Femur (tissue), 1 donor: Measurements from ENCODE around the gene KDM8.
"Not testable (repeated sequence)": the region's sequence is repeated elsewhere in the genome, so short reads cannot be mapped to it uniquely, and the experiment has no call there.

Experiments used
- DNase-seq: peaks from one replicate; pipeline ENCODE4 v3.0.0-alpha.2; 2017

KDM8 gene

DNA sequence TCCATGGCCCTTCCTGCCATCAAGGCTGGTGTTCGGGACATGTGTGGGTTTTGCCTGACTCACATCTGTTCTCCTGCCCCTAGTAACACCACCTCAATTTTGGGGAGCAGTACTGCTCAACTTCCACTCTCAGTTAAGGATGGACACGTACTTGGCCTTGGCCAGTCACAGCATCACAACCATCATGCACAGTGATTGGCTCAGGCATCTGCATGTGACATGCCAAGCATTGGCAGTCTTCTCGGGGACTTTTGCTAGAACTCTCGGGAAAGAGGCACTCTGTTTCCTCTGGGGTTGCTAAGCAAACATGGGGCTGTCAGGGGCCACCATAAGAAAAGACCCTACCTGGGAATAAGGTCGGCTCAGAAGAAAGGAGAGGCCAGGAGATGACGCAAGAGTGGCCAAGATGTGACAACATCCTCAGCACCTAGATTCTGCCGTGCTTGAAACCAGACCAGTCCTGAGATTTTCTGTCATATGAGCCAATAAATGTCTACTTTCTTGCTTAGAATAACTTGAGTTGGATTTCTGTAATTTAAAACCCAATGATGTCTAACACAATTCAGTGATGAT, 11.9 kb upstream of the KDM8 start:
- no peak for DNase-seq

DNA sequence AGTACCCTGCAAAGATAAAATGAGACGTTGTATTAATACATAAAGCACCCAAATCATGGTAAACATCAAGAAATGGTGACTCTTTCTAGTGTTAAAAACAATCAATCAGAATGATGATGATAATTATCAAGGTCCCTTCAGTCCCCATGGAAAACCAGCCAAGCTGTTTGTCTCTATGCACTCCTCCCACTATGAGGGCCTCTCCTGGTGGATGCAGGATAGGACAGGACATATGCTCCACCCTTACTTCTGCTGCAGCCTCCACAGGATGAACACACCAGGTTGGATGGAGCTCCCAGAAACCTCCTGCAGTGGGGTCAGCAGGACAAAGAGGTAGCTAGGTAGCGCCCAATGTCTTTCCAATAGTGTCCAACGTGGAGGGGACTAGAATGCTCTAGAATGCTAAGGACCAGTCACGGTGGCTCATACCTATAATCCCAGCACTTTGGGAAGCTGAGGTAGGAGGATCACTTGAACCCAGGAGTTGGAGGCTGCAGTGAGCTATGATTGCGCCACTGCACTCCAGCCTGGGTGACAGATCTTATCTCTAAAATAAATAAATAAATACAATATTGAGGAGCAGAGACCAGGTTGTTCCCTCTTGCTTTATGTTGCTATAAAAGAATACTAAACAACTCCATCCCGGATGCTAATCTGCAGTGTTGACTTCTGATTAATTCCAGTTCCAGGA, 9.9 kb upstream of the KDM8 start:
- DNase-seq = no peak

DNA sequence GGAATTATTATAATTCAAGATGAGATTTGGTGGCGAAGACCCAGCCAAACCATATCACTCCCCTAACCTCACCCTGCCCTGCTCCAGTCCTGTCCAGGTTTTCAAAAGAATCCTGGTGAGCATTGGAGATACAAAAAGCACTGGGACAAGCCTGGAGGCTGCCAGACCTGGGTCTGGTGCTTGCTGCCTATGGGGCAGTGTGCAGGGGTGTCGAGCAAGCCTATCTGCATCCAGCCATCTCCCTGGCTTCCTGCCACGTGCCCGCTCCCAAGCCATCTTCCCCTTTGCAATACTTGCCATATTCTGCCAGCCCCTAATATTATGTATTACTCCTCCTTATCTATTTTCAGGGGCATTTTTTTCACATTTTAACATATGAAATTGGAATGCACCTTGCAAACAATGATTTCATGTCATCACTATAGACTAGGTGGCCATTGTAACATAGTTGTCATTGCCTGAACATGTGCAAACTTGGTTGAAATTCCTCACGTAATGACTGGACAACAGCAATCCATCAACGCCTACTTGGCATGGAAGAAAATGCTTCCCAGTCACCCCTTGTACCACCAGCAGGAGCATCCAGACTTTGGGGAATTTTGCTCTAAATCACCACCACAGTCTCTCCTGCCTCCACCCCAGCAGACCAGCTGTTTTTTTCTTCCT, 8.1 kb upstream of the KDM8 start:
- DNase-seq = no peak

DNA sequence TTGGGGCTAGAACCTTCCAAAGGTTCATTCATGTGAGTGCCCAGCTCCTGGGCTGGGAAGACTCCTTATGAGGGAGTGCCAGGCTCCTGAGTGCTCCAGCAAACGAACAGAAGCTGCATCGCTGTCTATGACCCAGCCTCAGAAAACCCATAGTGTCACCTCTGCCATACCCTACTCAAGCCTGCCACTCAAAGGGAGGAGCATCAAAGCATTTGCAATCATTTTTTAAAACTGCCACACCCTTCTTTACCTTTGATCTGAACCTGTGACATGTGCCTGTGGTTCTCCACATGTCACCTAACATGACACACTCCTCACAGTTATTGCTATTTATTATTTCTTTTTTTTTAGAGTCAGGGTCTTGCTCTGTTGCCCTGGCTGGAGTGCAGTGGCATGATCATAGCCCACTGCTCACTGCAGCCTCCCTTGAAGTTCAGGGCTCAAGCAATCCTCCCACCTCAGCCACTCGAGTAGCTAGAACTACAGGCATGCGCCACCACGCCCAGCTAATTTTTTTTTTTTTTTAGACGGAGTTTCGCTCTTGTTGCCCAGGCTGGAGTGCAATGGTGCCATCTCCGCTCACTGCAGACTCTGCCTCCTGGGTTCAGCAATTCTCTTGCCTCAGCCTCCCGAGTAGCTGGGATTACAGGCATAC, 7.3 kb upstream of the KDM8 start:
- DNase-seq = no peak

DNA sequence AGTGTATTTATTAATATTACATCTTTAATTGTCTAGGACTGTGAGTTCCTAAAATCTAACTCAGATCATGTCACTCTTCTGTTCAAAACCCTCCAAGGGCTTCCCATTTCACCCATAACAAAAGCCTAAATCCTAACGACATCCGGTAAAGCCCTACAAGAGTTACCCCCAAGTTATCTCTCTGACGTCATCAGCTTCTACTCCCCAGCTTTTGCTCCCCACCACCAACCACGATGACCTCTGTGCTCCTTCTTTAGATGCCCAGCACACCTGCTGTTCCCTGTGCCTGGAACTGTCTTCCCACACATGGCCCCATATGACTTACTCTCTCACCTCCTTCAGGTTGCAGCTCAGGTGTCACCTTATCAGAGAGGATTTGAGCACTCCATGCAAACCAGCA, 6.3 kb upstream of the KDM8 start:
- no peak for DNase-seq

DNA sequence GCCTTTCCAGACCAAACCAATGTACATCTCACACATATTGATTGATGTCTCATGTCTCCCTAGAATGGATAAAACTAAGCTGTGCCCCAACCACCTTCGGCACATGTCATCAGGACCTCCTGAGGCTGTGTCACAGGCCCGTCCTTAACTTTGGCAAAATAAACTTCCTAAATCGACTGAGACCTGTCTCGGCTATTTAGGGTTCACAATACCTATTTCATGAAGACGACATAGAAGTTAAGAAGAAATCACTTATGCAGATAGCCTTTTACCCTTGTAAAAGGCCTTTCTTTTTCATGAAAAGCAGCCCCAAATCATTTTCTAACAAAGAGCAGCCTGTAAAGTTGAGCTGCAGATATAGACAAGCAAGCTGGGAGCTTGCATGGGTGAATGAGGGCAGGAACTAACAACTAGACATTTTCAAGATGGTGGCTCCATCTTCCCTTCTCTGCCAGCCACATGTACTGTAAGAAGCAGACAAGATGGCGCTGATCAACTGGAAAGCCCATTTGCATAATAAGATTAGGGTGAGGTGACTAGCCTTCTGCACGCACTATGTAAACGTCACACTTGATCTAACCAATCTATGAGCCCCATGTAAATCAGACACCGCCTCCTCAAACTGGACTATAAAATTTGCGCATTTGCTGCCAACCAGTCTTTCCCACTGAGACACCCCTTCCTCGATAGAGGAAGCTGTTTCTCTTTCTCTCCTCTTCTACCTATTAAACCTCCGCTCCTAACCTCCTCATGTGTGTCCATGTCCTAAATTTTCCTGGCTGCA, 4.7 kb upstream of the KDM8 start:
- DNase-seq = no peak

DNA sequence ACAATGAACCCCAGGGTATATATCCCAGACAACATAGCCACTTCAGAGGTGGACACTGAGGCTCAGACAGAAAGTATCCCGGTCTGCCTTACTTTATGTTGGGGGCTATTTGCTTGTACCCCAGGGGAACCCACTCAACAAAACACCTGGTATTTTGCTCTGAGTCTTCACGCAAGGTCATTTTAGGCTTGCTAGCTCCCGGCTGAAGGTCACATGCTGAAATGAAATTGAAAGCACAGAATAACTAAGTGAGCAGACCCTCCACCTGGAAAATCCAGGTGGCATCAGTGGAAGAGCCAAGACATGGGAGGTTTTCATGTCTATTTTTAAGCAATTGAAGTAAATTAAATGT, 4.1 kb upstream of the KDM8 start:
- no peak for DNase-seq

DNA sequence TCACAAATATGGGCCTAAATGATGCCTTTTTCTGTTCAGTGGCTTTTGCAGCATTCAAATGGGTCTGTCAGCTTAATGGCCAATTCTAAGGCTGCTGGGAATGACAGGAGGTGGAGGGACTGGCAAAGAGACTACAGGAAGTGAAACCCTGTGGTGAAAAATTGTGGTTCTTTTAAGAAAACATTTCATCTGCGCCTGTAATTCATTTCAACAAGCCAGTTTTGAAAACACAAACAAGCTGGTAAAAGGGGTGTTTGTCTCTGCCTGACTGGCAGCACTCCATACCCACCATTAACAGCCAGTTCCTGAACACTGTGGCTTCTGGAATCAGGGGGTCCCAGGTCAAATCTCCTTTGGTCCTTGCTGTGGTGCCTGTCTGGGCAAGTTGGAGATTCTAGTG, 3.6 kb upstream of the KDM8 start:
- peak; percentile 62 for DNase-seq

DNA sequence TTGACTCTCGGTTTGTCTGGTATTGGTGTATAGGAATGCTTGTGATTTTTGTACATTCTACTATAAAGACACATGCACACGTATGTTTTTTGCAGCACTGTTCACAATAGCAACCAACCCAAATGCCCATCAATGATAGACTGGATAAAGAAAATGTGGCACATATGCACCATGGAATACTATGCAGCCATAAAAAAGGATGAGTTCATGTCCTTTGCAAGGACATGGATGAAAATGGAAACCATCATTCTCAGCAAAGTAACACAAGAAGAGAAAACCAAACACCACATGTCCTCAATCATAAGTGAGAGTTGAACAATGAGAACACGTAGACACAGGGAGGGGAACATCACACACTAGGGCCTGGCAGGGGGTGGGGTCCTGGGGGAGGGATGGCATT, 2.4 kb upstream of the KDM8 start:
- not testable (repeated sequence) for DNase-seq

DNA sequence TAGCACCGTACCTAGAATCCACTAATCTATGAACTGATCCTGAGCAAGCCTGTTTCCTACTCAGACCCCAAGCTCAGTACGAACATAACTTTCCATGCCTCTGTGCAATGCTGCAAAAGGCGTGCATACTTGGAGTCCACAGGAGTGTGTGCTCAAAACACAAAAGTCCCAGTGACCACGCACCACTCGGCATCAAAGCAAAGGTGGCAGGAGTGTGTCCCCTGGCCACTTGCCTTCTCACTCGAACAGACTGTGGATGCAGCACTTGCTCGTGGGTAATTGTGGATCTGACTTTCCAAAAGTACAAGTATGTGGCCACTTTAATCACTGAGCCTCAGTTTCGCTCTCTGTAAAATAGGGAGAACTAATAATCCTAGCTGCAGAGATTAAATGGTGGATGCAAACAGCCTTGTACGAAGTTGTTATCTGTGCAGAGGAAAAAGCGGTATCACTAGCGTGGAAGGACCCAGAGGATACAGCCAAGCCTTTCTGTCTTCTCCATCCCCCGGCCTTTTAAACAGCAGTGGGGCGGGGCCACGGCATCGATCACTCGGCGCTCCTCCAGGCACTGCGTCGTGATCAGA, 311 bp upstream of the KDM8 start:
- DNase-seq = no peak

DNA sequence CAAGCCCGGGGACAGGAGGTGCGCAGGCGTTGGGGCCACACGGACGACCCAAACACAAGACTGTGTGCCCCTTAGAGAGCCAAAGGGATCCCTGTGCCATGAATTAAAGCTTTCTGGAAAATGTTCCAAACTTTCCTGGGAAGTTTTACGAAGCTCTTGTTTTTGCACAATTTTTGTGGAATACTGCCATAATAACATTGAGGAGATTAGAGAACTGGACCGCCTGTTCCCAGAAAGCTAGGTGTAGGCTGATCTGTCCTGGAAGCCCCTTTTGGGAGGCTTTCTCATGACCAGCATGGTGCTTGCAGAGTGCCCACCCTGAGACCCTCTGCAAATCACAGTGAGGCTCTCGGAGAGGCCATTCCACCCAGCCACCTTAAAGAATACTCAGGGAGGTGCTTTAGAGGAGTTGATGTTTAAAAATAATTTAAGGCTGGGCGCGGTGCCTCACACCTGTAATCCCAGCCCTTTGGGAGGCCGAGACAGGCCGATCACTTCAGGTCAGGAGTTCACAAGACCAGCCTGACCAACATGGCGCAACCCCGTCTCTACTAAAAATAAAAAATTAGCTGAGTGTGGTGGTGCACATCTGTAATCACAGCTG, 1.1 kb downstream of the KDM8 start:
- no peak for DNase-seq

DNA sequence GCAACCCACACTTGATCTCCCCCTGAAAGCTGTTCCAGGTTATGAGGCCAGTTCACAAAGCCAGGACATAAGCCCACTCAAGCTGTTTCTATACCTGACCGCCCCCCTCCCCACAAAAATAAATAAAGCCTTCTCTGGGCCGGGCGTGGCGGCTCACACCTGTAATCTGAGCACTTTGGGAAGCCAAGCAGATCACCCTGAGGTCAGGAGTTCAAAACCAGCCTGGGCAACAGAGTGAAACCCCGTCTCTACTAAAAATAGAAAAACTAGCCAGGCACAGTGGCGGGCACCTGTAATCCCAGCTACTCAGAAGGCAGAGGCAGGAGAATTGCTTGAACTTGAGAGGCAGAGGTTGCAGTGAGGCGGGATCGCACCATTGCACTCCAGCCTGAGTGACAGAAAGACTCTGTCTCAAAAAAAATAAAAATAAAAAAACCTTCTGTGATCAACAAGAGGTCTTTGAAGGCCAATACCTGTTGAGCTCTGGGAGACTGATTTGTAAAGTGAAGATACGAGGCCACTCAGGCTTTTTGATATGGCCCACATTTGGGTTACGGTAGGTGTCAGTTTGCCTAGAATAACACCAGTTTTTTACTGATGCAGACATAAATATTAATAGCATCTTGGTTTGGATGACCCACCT, 2.2 kb downstream of the KDM8 start:
- DNase-seq = no peak

DNA sequence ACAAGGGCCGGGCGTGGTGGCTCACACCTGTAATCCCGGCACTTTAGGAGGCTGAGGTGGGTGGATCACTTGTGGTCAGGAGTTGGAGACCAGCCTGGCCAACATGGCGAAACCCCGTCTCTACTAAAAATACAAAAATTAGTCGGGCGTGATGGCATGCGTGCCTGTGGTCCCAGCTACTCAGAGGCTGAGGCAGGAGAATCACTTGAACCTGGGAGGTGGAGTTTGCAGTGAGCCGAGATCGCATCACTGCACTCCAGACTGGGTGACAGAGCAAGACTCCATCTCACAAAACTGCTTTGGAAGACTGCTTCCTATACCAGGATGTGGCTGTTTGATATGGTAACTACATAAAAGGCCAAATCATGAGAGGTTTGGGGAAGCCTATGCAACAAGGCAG, 3.8 kb downstream of the KDM8 start:
- DNase-seq = not testable (repeated sequence)

DNA sequence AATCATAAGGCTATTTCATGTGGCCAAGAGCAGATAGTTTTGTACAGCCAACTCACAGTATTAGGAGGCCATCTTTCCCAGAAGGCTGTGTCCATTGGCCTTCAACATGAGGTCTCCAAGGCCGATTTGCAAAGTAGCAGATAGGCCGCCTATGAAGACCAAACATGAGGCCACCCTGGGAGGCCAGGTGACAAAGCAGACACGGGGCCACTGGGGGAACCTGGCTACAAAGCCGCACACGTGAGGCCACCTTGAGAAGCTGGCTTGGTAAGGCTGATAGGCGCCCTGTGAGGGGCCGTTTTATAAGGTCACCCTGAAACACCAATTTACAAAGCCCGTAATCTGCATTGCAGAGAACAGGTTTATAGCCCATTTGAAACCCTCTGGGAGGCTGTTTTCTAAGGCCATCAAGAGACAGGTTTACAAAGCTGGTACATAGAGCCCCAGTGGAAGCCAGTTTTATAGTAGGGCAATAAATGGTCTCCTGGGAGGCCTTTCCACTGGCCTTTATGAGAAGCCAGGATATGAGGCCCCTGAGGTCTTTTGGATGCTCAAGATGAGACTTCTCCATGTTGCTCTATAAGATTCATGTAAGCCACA, 4.9 kb downstream of the KDM8 start:
- no peak for DNase-seq

DNA sequence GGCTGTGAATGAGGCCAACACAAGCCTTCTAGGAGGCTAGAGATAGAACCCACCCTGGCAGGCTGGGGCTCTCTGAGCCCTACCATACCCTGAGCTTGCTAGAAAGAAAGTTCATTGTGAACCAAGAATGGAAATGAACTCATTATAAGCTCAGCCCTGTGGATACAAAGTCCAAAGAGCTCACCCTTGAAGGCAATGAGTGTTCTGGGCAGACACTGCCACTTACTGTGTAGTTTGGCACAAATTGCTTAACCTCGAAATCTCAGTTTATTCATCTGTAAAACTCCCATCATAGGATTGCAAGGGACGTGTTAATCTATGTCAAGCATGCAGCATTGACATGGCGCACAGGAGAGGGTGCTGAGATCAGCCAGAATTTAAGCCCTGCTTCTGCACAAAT, 5.5 kb downstream of the KDM8 start:
- DNase-seq = no peak

DNA sequence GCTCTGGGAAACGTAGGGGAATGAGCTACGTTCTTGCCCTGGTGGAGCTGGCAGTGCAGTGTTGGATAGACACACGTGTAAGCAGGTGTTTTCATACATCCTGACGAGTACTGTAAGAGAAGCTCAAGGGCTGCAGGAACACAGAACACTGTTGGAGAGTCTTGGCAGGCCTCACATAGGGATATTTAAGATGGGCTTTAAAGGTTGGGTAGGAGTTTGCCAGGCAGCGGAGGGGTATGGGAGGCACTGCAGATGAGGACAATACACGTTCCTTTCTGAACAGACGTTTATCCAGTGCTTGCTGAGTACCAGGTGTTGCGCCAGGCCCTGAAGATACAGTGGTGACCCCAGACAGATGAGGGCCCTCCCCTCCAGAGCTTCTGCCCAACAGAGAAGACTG, 6.3 kb downstream of the KDM8 start:
- DNase-seq = no peak

DNA sequence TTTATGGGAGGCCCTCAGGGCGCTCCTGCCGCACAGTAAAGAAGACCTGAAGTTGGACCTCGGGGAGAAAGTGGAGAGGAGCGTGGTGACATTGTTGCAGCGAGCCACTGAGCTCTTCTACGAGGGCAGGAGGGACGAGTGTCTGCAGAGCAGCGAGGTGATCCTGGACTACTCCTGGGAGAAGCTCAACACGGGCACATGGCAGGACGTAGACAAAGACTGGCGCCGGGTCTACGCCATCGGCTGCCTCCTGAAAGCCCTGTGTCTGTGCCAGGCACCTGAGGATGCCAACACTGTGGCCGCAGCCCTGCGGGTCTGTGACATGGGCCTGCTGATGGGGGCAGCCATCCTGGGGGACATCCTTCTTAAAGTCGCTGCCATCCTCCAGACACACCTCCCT, 6.8 kb downstream of the KDM8 start:
- no peak for DNase-seq

DNA sequence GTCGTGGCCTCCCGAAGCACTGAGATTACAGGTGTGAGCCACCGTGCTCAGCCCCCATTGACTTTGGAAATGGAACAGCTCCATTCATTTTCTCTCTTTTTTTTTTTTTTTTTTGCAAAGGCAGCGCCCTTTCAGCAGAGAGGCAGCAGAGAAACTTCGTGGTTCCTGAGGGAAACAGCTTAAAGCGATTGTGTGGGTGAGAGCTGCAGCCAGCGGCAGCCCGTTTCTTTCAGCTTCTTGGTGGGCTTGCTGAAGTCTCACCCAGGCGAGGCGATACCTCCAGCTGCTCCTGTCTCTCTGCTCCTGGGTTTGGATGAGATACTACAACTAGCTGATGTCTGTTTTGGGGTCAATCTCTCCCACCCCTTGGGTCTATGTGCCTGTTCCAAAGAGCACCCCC, 7.7 kb downstream of the KDM8 start:
- DNase-seq = no peak

DNA sequence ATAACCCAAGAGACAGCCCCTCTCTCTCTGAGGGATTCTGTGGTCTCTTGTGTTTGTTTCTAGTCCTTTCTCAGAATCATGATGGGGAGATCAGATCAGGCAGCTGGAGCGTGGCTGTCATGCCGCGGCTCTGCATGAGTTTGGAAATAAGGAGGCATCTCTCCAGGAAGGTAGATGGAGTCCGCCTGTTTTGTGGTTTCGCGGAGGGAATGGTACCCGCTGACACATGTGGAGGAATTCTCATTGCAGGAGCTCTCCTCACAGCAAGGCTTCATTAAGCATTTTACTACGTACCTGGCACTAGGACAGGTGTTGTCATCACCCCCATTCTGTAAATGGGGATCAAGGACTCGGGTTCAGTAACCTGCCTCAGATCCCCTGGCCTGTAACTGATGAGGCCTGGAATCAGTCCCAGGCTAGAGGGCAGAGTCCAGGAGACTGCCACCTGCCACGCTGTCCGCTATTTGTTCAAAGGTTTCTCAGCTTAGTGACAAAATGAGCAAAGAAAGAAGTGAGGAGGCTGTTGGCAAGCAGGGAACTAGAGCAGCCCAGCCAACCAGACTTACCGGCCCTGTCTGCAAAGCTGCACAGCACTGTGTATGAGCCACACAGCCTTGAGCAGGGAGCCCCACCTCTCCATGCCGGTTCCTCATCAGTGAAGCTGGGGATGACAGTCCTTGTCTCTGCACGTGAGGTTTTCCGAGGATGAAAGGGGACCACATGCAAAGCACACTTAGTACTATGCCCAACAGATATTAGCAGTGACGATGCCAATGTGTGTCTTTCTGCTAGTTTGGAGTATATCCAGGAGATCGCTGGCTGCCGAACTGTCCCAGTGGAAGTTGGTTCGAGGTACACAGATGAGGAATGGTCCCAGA, 11.0 kb downstream of the KDM8 start:
- DNase-seq = no peak

DNA sequence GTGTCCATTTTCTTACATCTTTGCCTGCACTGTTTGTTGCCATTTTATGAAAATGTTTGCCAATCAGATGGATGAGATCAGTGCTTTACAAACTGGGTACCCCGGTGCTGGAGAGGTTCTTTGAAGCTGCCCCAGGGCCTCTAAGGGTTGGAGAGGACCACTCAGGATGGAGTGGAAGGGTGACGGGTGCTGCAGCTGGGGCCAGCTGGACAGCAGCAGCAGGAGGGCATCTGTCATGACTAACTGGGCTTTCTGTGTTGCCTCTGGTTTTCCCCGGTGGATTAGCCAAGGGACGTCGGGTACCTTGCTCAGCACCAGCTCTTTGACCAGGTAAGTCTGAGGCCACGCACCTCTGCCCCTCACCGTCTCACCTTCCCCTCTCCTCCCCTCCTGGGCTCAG, 12.3 kb downstream of the KDM8 start:
- DNase-seq = no peak
